ENCODE measurements around the gene SPEG.

DNA sequence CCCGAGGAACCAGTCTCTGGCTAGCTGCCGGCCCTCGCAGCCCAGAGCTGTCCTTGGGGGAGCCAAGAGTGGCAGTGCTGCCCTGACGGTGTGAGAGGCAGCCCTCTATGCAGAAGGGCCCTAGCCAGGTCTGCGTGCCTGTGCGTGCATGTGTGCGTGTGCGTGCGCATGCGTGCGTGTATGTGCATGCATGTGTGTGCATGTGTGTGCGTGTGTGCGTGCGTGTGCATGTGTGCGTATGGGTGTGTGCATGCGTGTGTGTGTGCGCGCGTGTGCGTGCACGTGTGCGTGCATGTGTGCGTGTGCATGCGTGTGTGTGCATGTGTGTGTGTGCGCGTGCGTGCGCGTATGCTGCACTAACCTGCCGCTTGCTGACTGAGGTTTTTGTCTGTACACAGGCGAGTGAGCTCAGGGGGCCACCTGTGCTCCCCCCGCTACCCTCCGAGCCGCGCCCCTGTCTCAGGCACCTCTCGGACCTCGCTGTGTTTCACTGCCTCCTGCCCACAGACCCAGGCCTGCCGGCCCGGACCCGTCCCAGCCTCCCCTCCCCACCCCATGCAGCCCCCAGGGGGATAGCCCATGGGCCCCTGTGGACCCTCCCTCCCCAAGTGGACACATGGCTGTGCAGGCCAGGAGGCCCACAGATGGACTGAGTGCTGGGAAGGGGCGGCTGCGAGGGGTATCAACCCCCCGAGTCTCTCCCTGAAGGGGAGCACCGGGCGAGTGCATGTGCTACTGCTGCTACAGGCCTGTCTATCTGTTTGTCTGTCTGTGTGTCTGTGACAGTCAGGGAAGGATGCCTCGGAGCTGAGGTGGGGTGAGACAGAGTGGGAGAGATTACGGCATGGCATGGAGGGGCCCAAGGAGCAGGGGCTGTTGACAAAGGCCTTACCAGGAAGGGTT is 31.3 kb downstream of the SPEG start:
- TF ChIP-seq POLR2AphosphoS5 (IDR thresholded peaks at IDR 0.05; ENCODE audit: low read depth) (no peak), CTCF (IDR thresholded peaks at IDR 0.05; ENCODE audit: insufficient read depth, low read length) (no peak), GABPA (IDR thresholded peaks at IDR 0.05; ENCODE audit: low read depth) (no peak), REST (IDR thresholded peaks at IDR 0.05; ENCODE audit: insufficient replicate concordance, low read depth) (no peak), SPI1 (IDR thresholded peaks at IDR 0.05; ENCODE audit: borderline replicate concordance, low read depth) (no peak)
